RWPE1 (cell line): ENCODE results near the gene RNF145.

Experiments used
- CTCF ChIA-PET: fragments of 350-600 bp; sonication (Branson Sonifier 250); formaldehyde crosslinking; extraction: SDS; loops from one replicate; lab custom pipeline; 2021; lab: Yijun Ruan, JAX
- POLR2A ChIA-PET: fragments of 400-600 bp; formaldehyde crosslinking; extraction: SDS; loops from one replicate; lab custom pipeline; 2020; ENCODE audit warnings: antibody characterized with exemption; ENCODE audit not compliant: low non-redundant PET; lab: Yijun Ruan, JAX
- DNase-seq: peaks from one replicate; pipeline ENCODE4 v3.0.0; 2012; ENCODE audit warnings: low spot score
- H3K27ac ChIP-seq: fragments of 450-650 bp; 2 replicates; pipeline ENCODE4 v1.5.1; 2017
- TF ChIP-seq, protein P1 (sequence below): fragments of 450-650 bp; conservative IDR thresholded peaks from 2 replicates; pipeline ENCODE4 v1.5.1; 2017; ENCODE audit warnings: low read depth, mild to moderate bottlenecking

Gene RNF145

DNA sequence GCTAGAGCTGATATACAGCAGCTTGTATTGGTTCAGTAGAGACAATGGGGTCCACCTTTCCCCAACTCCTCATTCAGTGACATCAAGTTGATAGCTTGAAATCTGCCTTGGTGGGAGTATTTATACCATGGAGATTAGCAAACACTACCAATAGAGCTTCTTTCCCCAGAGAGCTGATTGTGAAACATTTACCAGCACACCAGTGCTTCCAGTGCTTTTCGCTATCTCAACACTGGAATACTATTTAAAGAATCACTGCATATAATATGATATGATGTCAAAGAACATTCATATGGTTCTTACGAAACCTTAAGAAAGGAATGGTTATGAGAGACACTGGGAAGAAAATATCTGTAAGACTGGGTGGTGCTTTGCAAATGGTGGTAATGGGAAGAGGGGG, 21.8 kb upstream of the RNF145 start:
- no peak overlapping the region for H3K27ac ChIP-seq
- ChIA-PET POLR2A (no interaction called here), CTCF (interaction anchor here (0.6 to 0.7 kb wide), 2 partner anchors 1080 to 1136 kb away, joined by 3 read pairs; no protein-coding TSS in a partner anchor)
- TF ChIP-seq, protein P1, sequence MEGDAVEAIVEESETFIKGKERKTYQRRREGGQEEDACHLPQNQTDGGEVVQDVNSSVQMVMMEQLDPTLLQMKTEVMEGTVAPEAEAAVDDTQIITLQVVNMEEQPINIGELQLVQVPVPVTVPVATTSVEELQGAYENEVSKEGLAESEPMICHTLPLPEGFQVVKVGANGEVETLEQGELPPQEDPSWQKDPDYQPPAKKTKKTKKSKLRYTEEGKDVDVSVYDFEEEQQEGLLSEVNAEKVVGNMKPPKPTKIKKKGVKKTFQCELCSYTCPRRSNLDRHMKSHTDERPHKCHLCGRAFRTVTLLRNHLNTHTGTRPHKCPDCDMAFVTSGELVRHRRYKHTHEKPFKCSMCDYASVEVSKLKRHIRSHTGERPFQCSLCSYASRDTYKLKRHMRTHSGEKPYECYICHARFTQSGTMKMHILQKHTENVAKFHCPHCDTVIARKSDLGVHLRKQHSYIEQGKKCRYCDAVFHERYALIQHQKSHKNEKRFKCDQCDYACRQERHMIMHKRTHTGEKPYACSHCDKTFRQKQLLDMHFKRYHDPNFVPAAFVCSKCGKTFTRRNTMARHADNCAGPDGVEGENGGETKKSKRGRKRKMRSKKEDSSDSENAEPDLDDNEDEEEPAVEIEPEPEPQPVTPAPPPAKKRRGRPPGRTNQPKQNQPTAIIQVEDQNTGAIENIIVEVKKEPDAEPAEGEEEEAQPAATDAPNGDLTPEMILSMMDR, result no peak
- no peak for DNase-seq

DNA sequence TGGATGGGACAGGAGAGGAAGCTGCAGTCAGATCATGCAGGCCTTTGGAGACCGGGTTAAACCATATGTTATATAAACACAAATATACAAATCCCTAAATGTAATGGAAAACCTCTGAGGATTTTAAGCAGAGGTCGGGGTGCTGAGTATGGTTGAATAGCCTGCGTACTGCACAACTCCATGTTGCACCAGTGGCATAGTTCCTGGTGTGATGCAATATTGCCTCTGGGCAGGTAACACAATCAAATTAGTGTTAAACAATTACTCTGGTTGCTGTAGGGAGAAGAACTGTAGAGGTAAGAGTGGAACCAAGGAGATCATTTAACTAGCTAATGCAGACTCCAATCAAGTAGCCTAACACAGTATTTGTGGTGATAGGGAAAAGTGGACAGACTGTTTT, 21.3 kb upstream of the RNF145 start:
- DNase-seq, result no peak
- TF ChIP-seq, protein P1, result no peak
- POLR2A ChIA-PET, result no interaction called here
- no peak overlapping the region for H3K27ac ChIP-seq
- CTCF ChIA-PET, result interaction anchor here (0.6 to 0.7 kb wide), 2 partner anchors 48 to 1081 kb away, joined by 3 to 6 read pairs; no protein-coding TSS in a partner anchor

DNA sequence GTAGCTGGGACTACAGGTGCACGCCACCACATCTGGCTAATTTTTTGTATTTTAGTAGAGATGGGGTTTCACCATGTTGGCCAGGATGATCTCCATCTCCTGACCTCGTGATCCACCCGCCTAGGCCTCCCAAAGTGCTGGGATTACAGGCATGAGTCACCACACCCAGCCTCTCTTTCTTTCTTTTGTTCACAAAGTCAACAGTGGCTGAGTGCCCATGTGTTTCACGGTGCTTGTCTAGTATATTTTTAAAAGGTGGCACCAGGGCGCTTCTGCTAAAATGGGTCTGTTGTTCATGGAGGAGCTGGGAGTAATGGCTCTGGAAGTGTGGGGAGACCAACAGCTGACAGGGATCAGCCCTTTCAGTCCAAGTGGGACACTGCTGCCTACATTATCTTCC, 18.7 kb upstream of the RNF145 start:
- DNase-seq, result peak; percentile 63
- ChIA-PET POLR2A (interaction anchor here (0.5 kb wide), 1 partner anchor 34 kb away, joined by 3 read pairs; no protein-coding TSS in a partner anchor), CTCF (interaction anchor here (0.6 kb wide), 1 partner anchor 173 kb away, joined by 4 read pairs; no protein-coding TSS in a partner anchor)
- peak overlapping the region; percentile 94 for H3K27ac ChIP-seq

DNA sequence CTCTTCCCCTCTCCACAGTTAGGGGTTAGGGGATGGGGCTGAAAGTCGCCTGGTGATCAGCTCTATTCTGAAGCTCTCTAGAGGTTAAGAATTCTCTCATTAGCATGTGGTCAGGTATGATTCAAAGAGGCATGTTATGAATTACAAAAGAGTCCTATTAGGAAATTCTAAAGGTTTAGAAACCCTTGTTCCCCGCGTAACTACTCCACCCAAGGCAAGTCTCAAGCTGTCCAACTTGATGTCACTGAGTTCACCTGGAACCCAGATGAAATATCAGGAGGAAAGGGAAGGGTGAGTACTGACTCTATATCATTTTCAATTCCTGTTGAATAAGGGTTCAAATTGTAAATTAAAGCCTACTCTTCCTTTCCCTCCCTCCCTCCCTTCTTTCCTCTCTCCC, 18.1 kb upstream of the RNF145 start:
- TF ChIP-seq, protein P1, result no peak
- peak; percentile 89 for DNase-seq
- CTCF ChIA-PET, result interaction anchor here (0.6 kb wide), 1 partner anchor 174 kb away, joined by 4 read pairs; no protein-coding TSS in a partner anchor
- H3K27ac ChIP-seq, result peak overlapping the region; percentile 94
- POLR2A ChIA-PET, result interaction anchor here (0.5 kb wide), 1 partner anchor 34 kb away, joined by 3 read pairs; no protein-coding TSS in a partner anchor

DNA sequence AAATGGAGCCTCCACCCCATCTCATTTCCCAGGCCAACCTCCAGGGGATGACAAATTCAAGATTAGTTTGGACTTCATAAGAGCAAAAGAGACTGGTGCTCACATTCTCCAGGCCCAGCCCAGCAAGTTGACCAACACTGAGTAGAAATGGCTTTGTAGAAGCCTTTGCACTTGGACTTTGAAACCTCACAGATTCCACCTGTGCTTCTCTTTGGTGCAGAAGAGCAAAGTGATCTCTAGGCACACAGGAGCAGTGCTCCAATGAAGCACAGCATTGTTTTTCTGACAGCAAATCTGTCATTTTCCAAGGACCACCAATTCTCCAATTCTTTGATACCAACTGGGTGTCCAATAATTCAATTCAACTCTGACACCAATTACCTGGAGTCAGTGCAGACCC, 17.1 kb upstream of the RNF145 start:
- ChIA-PET POLR2A (no interaction called here), CTCF (no interaction called here)
- H3K27ac ChIP-seq, result no peak overlapping the region
- TF ChIP-seq, protein P1, result no peak
- DNase-seq, result no peak

DNA sequence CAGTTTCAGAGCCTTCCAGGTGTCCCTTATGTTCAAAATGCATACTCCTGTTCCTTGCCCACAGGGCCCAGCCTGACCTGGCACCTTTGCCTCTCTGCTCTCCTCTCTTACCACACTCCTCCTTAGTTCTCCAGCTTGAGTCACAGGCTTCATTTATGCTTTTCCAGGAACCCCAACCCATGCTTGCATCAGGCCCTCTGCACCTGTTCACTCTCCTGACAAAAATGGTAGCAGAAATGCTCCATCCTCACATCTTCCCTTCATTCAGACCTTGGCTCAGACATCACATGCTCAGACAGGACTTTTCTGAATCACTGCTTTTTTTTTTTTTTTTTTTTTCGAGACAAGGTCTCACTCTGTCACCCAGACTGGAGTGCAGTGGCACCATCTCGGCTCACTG, 15.1 kb upstream of the RNF145 start:
- ChIA-PET POLR2A (no interaction called here), CTCF (interaction anchor here (0.6 kb wide), 1 partner anchor 18 kb away, joined by 6 read pairs; no protein-coding TSS in a partner anchor)
- no peak for DNase-seq
- peak overlapping the region; percentile 18; the same call in 1 of the 2 replicates for H3K27ac ChIP-seq
- TF ChIP-seq, protein P1, result no peak

DNA sequence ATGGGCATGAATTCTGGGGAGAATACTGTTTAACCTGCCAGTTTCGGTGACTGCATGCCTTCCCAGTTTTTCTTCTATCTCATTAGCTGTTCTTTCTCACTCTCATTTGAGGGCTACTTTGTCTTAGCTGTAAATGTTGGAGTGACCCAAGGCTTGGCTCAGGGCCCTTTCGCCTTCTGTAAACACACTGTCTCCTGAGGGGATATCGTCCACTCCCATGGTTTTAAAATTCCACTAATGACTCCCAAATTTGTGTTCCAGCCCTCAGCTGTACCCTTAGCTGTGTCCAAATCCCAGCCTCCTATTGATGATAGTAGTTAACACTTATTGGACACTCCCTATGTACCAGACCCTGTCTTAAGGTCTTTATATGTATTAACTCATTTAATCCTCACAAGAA, 14.1 kb upstream of the RNF145 start:
- DNase-seq, result no peak
- TF ChIP-seq, protein P1, result no peak
- ChIA-PET POLR2A (no interaction called here), CTCF (no interaction called here)
- H3K27ac ChIP-seq, result no peak overlapping the region
